ENCODE measurements around the gene ROR1. TPM values are rescaled to one million over a fixed set of nuclear protein-coding genes. Genes with fewer than 3 reads are reported as not detected.

Gene ROR1
- polyA plus RNA-seq, 3 donors: 22.6 to 31.2 (median 28.9) TPM

GRCh38 chr1:63849149-63849548, 75.3 kb downstream of the ROR1 start:
- no peak for DNase-seq

GRCh38 chr1:63854091-63854490, 80.3 kb downstream of the ROR1 start:
- no peak for DNase-seq

- DNase-seq: no peak
Measured at GRCh38 chr1:63855942-63856341, 82.1 kb downstream of the ROR1 start.

- DNase-seq: no peak
Measured at GRCh38 chr1:63856924-63857323, 83.1 kb downstream of the ROR1 start.

- DNase-seq: no peak
Measured at GRCh38 chr1:63857478-63857877, 83.7 kb downstream of the ROR1 start.

GRCh38 chr1:63858153-63858552, 84.3 kb downstream of the ROR1 start:
- no peak for DNase-seq

- DNase-seq: no peak
Measured at GRCh38 chr1:63859480-63860275, 85.9 kb downstream of the ROR1 start.

- DNase-seq: no peak
Measured at GRCh38 chr1:63861052-63861691, 87.4 kb downstream of the ROR1 start.

- DNase-seq: no peak
Measured at GRCh38 chr1:63863145-63863544, 89.3 kb downstream of the ROR1 start.

- no peak for DNase-seq
Measured at GRCh38 chr1:63864224-63864641, 90.4 kb downstream of the ROR1 start.

GRCh38 chr1:63865561-63865960, 91.7 kb downstream of the ROR1 start:
- DNase-seq: no peak

- DNase-seq: no peak
Measured at GRCh38 chr1:63866084-63866483, 92.3 kb downstream of the ROR1 start.

GRCh38 chr1:63867429-63868176, 93.8 kb downstream of the ROR1 start:
- DNase-seq: peak; percentile 52

GRCh38 chr1:63868268-63868781, 94.5 kb downstream of the ROR1 start:
- no peak for DNase-seq

- no peak for DNase-seq
Measured at GRCh38 chr1:63870152-63870551, 96.3 kb downstream of the ROR1 start.

- no peak for DNase-seq
Measured at GRCh38 chr1:63871463-63871862, 97.6 kb downstream of the ROR1 start.

- DNase-seq: no peak
Measured at GRCh38 chr1:63873751-63874150, 99.9 kb downstream of the ROR1 start.

GRCh38 chr1:63874278-63874880, 100.6 kb downstream of the ROR1 start:
- no peak for DNase-seq

GRCh38 chr1:63875636-63876035, 101.8 kb downstream of the ROR1 start:
- DNase-seq: no peak

- no peak for DNase-seq
Measured at GRCh38 chr1:63877021-63877767, 103.4 kb downstream of the ROR1 start.

- DNase-seq: no peak
Measured at GRCh38 chr1:63877816-63878215, 104.0 kb downstream of the ROR1 start.
